ENCODE results near the gene GSTM5.

DNA sequence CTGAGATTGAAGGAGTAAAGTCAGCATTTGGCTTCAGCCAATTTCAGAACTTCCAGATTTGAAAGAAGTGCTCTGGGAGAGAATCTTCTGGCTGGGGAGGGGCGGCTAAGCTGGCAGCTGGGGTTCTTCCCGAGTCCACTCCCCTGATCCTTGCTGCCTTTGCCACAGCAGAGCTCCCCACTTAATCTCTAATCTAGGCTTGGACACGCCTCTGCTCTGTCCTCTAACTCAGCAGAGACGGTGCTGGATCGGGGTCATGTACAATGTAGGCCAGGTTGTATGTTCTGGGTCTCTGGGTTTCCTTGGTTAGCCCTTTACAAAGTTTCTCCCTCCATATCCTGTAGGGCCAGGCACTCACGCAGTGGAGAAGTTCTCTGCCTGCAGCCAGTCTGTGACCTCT is 38.9 kb downstream of the GSTM5 start:
- TF ChIP-seq ESRRG (CRISPR knock-in tag; IDR thresholded peaks at IDR 0.05) (no peak), TOX (CRISPR knock-in tag; IDR thresholded peaks at IDR 0.05; ENCODE audit: borderline replicate concordance) (no peak)
